H4 (cell line): Measurements from ENCODE around the gene C1QTNF6. TPM values are rescaled to one million over a fixed set of nuclear protein-coding genes. Genes with fewer than 3 reads are reported as not detected.

Experiments used
- DNase-seq: peaks from one replicate; pipeline ENCODE4 v3.0.0-alpha.2; 2015; ENCODE audit warnings: low spot score
- total RNA-seq: library from RNA; depleted of rRNA; stranded (reverse); fragments of >200 nt; shearing (Covaris generic); gene quantifications from 2 replicates; pipeline ENCODE4 v1.2.3, GENCODE V29; 2014

C1QTNF6 gene
- total RNA-seq, 1 experiment from 2014 or later = 4.9 TPM

- no peak for DNase-seq
These were observed 2.3 kb upstream of the C1QTNF6 start for GRCh38 chr22:37190262-37190780.

- no peak for DNase-seq
These were observed 937 bp upstream of the C1QTNF6 start for GRCh38 chr22:37188901-37189466.

GRCh38 chr22:37187552-37187890 lies 526 bp downstream of the C1QTNF6 start:
- peak; percentile 30 for DNase-seq

GRCh38 chr22:37186997-37187522 lies 987 bp downstream of the C1QTNF6 start:
- no peak for DNase-seq

GRCh38 chr22:37186228-37186996 lies 1.6 kb downstream of the C1QTNF6 start:
- DNase-seq = peak; percentile 23

- DNase-seq = no peak
These were observed 2.3 kb downstream of the C1QTNF6 start for GRCh38 chr22:37185646-37186227.

- DNase-seq = no peak
These were observed 3.1 kb downstream of the C1QTNF6 start for GRCh38 chr22:37184816-37185541.

GRCh38 chr22:37184380-37184755 lies 3.7 kb downstream of the C1QTNF6 start:
- DNase-seq = no peak

- DNase-seq = no peak
These were observed 4.3 kb downstream of the C1QTNF6 start for GRCh38 chr22:37183432-37184379.

- DNase-seq = no peak
These were observed 5.2 kb downstream of the C1QTNF6 start for GRCh38 chr22:37182949-37183245.

- DNase-seq = no peak
These were observed 5.7 kb downstream of the C1QTNF6 start for GRCh38 chr22:37182101-37182948.

GRCh38 chr22:37181681-37182080 lies 6.4 kb downstream of the C1QTNF6 start:
- DNase-seq = no peak

- no peak for DNase-seq
These were observed 7.4 kb downstream of the C1QTNF6 start for GRCh38 chr22:37180531-37181231.

- no peak for DNase-seq
These were observed 8.2 kb downstream of the C1QTNF6 start for GRCh38 chr22:37179622-37180420.

GRCh38 chr22:37179126-37179470 lies 8.9 kb downstream of the C1QTNF6 start:
- DNase-seq = no peak

GRCh38 chr22:37178350-37179125 lies 9.5 kb downstream of the C1QTNF6 start:
- DNase-seq = no peak

- DNase-seq = no peak
These were observed 10.3 kb downstream of the C1QTNF6 start for GRCh38 chr22:37177755-37178154.

GRCh38 chr22:37177221-37177620 lies 10.8 kb downstream of the C1QTNF6 start:
- no peak for DNase-seq
